Breast epithelium (tissue), 4 donors: ENCODE results near the gene SYNGR4. TPM values are rescaled to one million over a fixed set of nuclear protein-coding genes. Genes with fewer than 3 reads are reported as not detected.

Source experiments
- DNase-seq, 2 donors: peaks; one replicate each; pipeline ENCODE4 v3.0.0-alpha.2; 2019; ENCODE audit warnings: low spot score in 2 of 2
- H3K27ac ChIP-seq, 2 donors: fragments of 200-600 bp; sonication (generic) in 1 of 2; one replicate each; pipeline ENCODE4 v1.5.1; 2016 to 2019; ENCODE audit warnings: mild to moderate bottlenecking in 1 of 2
- H3K27me3 ChIP-seq, 2 donors: fragments of 200-600 bp; sonication (generic) in 1 of 2; one replicate each; pipeline versions ENCODE4 v1.5.1 to v1.6.0; 2017 to 2019; ENCODE audit warnings: control low read depth in 1 of 2, mild to moderate bottlenecking in 1 of 2
- H3K36me3 ChIP-seq: fragments of 200-600 bp; one replicate; pipeline ENCODE4 v1.5.1; 2019
- H3K4me1 ChIP-seq, 2 donors: fragments of 200-600 bp; sonication (generic); one replicate each; pipeline ENCODE4 v1.5.1; 2016 to 2019; ENCODE audit warnings: control low read depth in 1 of 2
- H3K4me3 ChIP-seq, 3 donors: fragments of 200-600 bp; sonication (generic); 1 replicate in 2 of 3; 2 replicates in 1 of 3; pipeline ENCODE4 v1.5.1; 2016 to 2019; ENCODE audit warnings: mild to moderate bottlenecking in 3 of 3, moderate library complexity in 2 of 3
- H3K9me3 ChIP-seq, 2 donors: fragments of 200-600 bp; sonication (generic) in 1 of 2; one replicate each; pipeline ENCODE4 v1.5.1; 2016 to 2019; ENCODE audit warnings: control low read depth in 1 of 2
- POLR2A ChIP-seq: fragments of 450-650 bp; IDR thresholded peaks from one replicate; pipeline ENCODE4 v1.6.1; 2016; ENCODE audit warnings: antibody characterized with exemption, mild to moderate bottlenecking, moderate library complexity
- POLR2AphosphoS5 ChIP-seq, 3 donors: sonication (generic); formaldehyde crosslinking; IDR thresholded peaks; one replicate each; pipeline ENCODE4 v1.6.1; 2017; ENCODE audit warnings: antibody characterized with exemption in 3 of 3
- intact Hi-C: fragments of 100-400 bp; cut with DNase I; formaldehyde crosslinking; loops from one replicate; pipeline ENCODE4 v1.15.1; 2023; ENCODE audit warnings: low total_unique reads
- total RNA-seq, 3 donors: library from RNA; depleted of rRNA; stranded (reverse); fragments of >200 nt; gene quantifications; one replicate each; pipeline ENCODE4 v1.1.0, GENCODE V29; 2016
- TF ChIP-seq, protein P1 (sequence below), 3 donors: fragments of 450-650 bp; IDR thresholded peaks; one replicate each; pipeline ENCODE4 v1.5.1; 2016 to 2017; ENCODE audit warnings: antibody characterized with exemption in 3 of 3, mild to moderate bottlenecking in 3 of 3, moderate library complexity in 3 of 3

Gene SYNGR4
- total RNA-seq, 3 donors from 2014 or later: not detected

DNA sequence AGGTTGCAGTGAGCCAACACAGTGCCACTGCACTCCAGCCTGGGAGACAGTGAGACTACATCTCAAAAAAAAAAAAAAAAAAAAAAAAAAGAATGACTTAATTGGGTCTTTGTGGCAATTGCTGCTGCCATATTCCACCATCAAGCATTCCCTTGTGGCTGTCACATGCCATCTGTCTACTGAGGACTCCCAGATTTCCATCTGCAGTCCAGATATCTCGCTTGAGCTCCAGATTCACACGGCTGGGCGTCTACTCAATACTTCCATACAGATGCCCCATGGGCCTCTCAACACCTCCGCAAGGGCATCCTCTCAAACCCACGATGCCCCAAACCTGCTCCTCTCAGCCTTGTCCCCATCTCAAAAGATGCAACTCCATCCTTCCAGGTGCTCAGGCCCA is 13.3 kb upstream of the SYNGR4 start:
- no peak for DNase-seq

DNA sequence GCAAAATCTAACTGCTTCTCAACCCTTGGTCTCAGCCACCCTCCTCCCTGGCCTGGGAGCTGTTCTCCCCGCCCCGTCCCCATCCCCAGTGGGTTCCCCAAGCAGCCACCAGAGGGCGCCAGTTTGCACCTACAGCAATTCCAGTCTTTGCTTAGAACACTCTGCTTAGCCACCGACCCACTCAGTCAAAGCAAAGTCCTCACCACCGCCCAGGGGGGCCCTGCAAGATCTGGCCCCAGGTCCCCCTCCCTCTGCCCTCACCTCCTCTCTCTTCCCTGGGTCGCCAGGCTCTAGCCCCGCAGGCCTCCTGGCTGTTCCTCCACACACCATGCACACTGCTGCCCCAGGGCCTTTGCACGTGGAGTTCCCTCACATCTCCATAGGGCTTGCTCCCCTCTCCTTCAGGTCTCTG is 12.8 kb upstream of the SYNGR4 start:
- TF ChIP-seq POLR2AphosphoS5 (IDR thresholded peaks at IDR 0.05): no peak
- TF ChIP-seq, protein P1, sequence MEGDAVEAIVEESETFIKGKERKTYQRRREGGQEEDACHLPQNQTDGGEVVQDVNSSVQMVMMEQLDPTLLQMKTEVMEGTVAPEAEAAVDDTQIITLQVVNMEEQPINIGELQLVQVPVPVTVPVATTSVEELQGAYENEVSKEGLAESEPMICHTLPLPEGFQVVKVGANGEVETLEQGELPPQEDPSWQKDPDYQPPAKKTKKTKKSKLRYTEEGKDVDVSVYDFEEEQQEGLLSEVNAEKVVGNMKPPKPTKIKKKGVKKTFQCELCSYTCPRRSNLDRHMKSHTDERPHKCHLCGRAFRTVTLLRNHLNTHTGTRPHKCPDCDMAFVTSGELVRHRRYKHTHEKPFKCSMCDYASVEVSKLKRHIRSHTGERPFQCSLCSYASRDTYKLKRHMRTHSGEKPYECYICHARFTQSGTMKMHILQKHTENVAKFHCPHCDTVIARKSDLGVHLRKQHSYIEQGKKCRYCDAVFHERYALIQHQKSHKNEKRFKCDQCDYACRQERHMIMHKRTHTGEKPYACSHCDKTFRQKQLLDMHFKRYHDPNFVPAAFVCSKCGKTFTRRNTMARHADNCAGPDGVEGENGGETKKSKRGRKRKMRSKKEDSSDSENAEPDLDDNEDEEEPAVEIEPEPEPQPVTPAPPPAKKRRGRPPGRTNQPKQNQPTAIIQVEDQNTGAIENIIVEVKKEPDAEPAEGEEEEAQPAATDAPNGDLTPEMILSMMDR (IDR thresholded peaks at IDR 0.05): peak; percentile 10 to 58 (median 57)
- DNase-seq: peak in 1 of 2 donors; percentile 78
- Histone ChIP-seq H3K9me3 (no peaks in the 10 kb centered on the region), H3K4me1 (no peaks in the 10 kb centered on the region), H3K27ac (no peak overlapping the region), H3K4me3 (no peak overlapping the region), H3K36me3 (no peaks in the 10 kb centered on the region), H3K27me3 (no peaks in the 10 kb centered on the region)
- intact Hi-C loops: no loop called here

More for the DNA sequence above, 13.3 kb upstream of the SYNGR4 start:
- Histone ChIP-seq H3K9me3 (no peaks in the 10 kb centered on the region), H3K4me1 (no peaks in the 10 kb centered on the region), H3K36me3 (no peaks in the 10 kb centered on the region), H3K4me3 (no peak overlapping the region), H3K27ac (no peak overlapping the region), H3K27me3 (no peaks in the 10 kb centered on the region)
- no peak for TF ChIP-seq POLR2AphosphoS5 (IDR thresholded peaks at IDR 0.05)
- no peak for TF ChIP-seq POLR2A
- TF ChIP-seq, protein P1 (IDR thresholded peaks at IDR 0.05): no peak
- intact Hi-C loops: no loop called here

DNA sequence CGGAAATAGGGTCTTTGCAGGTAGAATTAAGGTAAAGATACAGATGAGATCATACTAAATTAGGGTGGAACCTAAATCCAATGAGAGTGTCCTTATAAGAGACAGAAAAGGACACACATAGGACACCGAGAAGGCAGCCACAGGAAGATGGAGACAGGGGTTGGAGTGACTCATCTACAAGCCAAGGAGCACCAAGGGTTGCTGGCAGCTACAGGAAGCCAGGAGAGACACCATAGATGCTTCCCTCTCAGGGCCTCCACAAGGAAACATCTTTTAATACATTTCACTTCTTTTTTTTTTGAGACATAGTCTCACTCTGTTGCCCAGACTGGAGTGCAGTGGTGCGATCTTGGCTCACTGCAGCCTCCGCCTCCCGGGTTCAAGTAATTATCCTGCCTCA is 10.5 kb upstream of the SYNGR4 start:
- intact Hi-C loops: no loop called here

DNA sequence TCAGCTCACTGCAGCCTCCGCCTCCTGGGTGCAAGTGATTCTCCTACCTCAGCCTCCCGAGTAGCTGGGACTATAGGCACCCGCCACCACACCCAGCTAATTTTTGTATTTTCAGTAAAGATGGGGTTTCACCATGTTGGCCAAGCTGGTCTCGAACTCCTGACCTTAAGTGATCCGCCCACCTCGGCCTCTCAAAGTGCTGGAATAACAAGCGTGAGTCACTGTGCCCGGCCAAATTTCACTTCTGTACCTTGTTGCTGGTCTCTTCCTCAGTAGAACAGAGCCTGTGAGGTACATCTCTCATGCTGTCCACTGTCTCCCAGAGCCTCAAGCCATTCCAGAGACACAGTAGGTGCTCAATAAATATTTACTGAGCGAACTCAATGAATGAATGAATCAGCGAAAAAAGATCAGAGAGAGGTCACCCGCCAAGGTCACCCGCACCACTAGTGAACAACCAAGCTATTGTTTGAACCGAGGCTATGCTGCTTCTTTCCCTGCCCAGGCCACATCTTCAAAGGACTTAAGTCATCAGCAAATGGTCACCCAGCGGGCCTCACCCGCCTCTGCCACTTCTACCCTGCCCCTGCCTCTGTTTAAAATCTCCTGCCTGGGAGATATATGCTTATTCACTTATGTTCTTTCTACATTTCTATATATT is 9.7 kb upstream of the SYNGR4 start:
- H3K27ac ChIP-seq: no peak overlapping the region
- TF ChIP-seq POLR2A (no peak), POLR2AphosphoS5 (IDR thresholded peaks at IDR 0.05) (no peak)
- TF ChIP-seq, protein P1 (IDR thresholded peaks at IDR 0.05): no peak
- DNase-seq: no peak
- H3K36me3 ChIP-seq: no peaks in the 10 kb centered on the region
- no peak overlapping the region for H3K4me3 ChIP-seq
- intact Hi-C loops: no loop called here
- no peaks in the 10 kb centered on the region for H3K9me3 ChIP-seq
- no peaks in the 10 kb centered on the region for H3K4me1 ChIP-seq
- H3K27me3 ChIP-seq: no peaks in the 10 kb centered on the region

More for the DNA sequence above, 10.5 kb upstream of the SYNGR4 start:
- Histone ChIP-seq H3K4me1 (no peaks in the 10 kb centered on the region), H3K4me3 (no peak overlapping the region), H3K27me3 (no peaks in the 10 kb centered on the region), H3K9me3 (no peaks in the 10 kb centered on the region), H3K36me3 (no peaks in the 10 kb centered on the region), H3K27ac (no peak overlapping the region)
- TF ChIP-seq POLR2AphosphoS5 (IDR thresholded peaks at IDR 0.05) (no peak), POLR2A (no peak)
- TF ChIP-seq, protein P1 (IDR thresholded peaks at IDR 0.05): no peak
- no peak for DNase-seq

DNA sequence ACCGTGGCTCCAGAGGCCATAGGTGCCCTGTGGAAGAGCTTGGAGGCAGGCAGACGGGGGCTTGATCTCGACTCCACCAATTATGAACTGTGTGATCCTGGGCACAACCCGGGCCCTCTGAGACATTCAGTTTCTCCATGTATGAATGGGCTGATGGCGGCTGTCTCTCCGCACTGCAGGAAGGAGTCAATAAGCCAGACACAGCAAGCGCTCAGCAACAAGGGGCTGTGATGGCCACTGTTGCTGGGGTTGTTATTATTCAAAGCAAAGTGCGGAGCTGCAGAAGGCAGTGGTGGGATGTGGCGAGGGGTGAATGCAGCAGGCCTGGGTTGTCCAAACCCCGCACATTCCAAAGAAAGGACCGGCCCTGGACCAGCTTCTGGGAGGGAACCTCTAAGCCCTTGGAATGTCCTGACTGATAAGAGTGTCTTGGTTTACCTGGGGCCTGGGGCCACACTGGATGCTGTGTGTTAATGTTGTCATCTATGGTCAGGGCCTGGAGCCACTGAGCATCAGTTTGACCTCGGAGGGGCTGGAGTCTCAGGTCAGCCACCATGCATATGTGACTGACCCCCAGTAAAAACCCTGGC is 8.7 kb upstream of the SYNGR4 start:
- H3K27ac ChIP-seq: no peak overlapping the region
- no peaks in the 10 kb centered on the region for H3K9me3 ChIP-seq
- TF ChIP-seq POLR2AphosphoS5 (IDR thresholded peaks at IDR 0.05): no peak
- TF ChIP-seq POLR2A: no peak
- TF ChIP-seq, protein P1 (IDR thresholded peaks at IDR 0.05): no peak
- H3K27me3 ChIP-seq: no peaks in the 10 kb centered on the region
- no peak overlapping the region for H3K4me3 ChIP-seq
- no peaks in the 10 kb centered on the region for H3K36me3 ChIP-seq
- no peaks in the 10 kb centered on the region for H3K4me1 ChIP-seq
- DNase-seq: no peak
- intact Hi-C loops: no loop called here
